UCSD-AML1 (cell line): ENCODE measurements around the gene ARPC1A.
A peak's percentile ranks its signal among the peaks of the same experiment; 100 is the strongest.
"Not testable (repeated sequence)": the region's sequence is repeated elsewhere in the genome, so short reads cannot be mapped to it uniquely, and the experiment has no call there.

ENCODE experiments used
- DNase-seq: peaks from one replicate; lab custom pipeline; 2025; ENCODE audit not compliant: unreplicated experiment; lab: John Stamatoyannopoulos, UW

The ARPC1A gene

GRCh38 chr7:99325592-99326407 lies at the start of gene ARPC1A:
Gene ARPC1A (plus strand): TSS chr7:99325898. CDS start chr7:99333354, 7,456 bp downstream.
- DNase-seq = peak; percentile 87

- no peak for DNase-seq
Measured at GRCh38 chr7:99278180-99278579, 47.5 kb upstream of the ARPC1A start.

- not testable (repeated sequence) for DNase-seq
Measured at GRCh38 chr7:99284165-99284564, 41.5 kb upstream of the ARPC1A start.

GRCh38 chr7:99287779-99288534 lies 37.7 kb upstream of the ARPC1A start:
- no peak for DNase-seq

GRCh38 chr7:99289185-99289584 lies 36.5 kb upstream of the ARPC1A start:
- DNase-seq = no peak

GRCh38 chr7:99290148-99290547 lies 35.5 kb upstream of the ARPC1A start:
- not testable (repeated sequence) for DNase-seq

- DNase-seq = no peak
Measured at GRCh38 chr7:99290980-99291607, 34.6 kb upstream of the ARPC1A start.

- DNase-seq = no peak
Measured at GRCh38 chr7:99292127-99292526, 33.6 kb upstream of the ARPC1A start.

- no peak for DNase-seq
Measured at GRCh38 chr7:99293167-99293566, 32.5 kb upstream of the ARPC1A start.

GRCh38 chr7:99293650-99294049 lies 32.0 kb upstream of the ARPC1A start:
- no peak for DNase-seq

GRCh38 chr7:99296471-99296870 lies 29.2 kb upstream of the ARPC1A start:
- no peak for DNase-seq

- no peak for DNase-seq
Measured at GRCh38 chr7:99301496-99301895, 24.2 kb upstream of the ARPC1A start.

- DNase-seq = no peak
Measured at GRCh38 chr7:99305473-99306260, 20.0 kb upstream of the ARPC1A start.

- DNase-seq = no peak
Measured at GRCh38 chr7:99308461-99309074, 17.1 kb upstream of the ARPC1A start.

- DNase-seq = no peak
Measured at GRCh38 chr7:99309111-99309510, 16.6 kb upstream of the ARPC1A start.

- DNase-seq = no peak
Measured at GRCh38 chr7:99310004-99310403, 15.7 kb upstream of the ARPC1A start.

- DNase-seq = no peak
Measured at GRCh38 chr7:99311702-99312101, 14.0 kb upstream of the ARPC1A start.

- DNase-seq = peak; percentile 34
Measured at GRCh38 chr7:99312316-99313203, 13.1 kb upstream of the ARPC1A start.

GRCh38 chr7:99313204-99313573 lies 12.5 kb upstream of the ARPC1A start:
- no peak for DNase-seq

GRCh38 chr7:99314504-99314903 lies 11.2 kb upstream of the ARPC1A start:
- DNase-seq = no peak
